ENCODE results near the gene PDCD11.
"Not testable (repeated sequence)": the region's sequence is repeated elsewhere in the genome, so short reads cannot be mapped to it uniquely, and the experiment has no call there.

Gene PDCD11

GRCh38 chr10:103476046-103476768 lies 79.8 kb downstream of the PDCD11 start:
- no peak for DNase-seq (ENCODE audit: low spot score)

DNA sequence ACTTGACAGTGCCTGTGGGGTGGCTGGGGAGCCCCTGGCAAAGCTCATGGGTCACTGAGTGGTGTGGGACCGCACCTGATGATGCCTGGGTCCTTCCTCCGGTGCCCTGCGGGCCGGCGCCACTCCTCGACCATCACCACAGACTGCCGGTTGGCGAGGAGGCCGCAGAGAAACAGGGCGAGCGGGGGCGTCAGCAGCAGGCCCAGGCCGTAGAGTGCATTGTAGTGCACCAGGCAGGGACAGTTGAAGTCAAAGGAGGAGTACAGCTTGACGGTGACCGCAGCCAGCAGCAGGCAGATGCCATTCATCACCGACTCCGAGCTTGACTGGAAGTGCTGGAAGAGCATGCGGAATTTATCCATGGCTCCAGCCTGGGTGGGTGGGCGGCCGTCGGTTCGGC lies 82.2 kb downstream of the PDCD11 start:
- no peak for DNase-seq (ENCODE audit: low spot score)

GRCh38 chr10:103479135-103479534 lies 82.7 kb downstream of the PDCD11 start, which contains the start of gene CALHM3:
TSS of gene CALHM3 (minus strand) at chr10:103479240. CDS start at chr10:103479032, 208 bp downstream.
- DNase-seq (ENCODE audit: low spot score), result no peak

GRCh38 chr10:103480521-103480920 lies 84.1 kb downstream of the PDCD11 start:
- no peak for DNase-seq (ENCODE audit: low spot score)

DNA sequence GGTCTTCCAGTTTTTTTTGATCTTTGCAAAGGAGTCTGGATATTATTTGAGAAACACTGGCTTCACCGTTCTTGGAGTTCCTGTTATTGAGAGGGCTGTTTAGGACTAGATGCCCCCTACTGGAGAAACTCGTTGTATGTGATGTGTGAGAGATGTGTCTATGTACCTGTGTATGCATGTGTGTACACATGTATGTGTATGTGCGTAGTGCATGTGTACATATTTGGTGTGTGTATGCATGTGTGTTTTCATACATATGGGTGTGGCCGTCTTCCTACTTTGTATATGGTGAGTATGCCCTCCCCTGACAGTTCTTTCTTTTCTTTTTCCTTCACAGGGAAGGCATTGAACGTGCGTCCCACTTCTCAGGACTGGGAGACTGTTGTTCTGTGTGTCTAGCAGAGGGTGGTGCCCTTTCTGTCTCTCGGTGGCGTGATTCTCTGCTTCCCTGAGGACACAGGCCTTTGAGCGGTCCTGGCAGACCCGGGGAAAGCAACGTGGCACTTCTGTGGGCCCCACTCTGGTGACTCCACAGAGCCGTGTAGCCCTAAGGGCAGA lies 85.6 kb downstream of the PDCD11 start:
- peak; percentile 51 for DNase-seq (ENCODE audit: low spot score)

- not testable (repeated sequence) for DNase-seq (ENCODE audit: low spot score)
Measured at GRCh38 chr10:103486635-103487409, 90.4 kb downstream of the PDCD11 start.

DNA sequence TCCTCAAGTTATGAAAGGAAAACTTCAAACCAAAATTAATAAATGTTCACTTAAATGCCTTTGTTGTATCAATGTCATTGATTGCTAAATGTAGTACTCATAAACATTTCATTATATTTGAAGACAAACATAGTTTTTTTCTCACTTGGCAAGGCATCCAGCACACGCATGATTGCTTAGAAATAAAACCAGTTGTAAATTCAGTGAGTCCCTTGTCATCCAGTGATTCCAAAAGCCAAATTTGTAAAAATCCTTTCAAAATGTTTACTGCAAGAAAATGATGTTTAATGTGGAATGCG lies 90.9 kb downstream of the PDCD11 start:
- DNase-seq (ENCODE audit: low spot score), result no peak

DNA sequence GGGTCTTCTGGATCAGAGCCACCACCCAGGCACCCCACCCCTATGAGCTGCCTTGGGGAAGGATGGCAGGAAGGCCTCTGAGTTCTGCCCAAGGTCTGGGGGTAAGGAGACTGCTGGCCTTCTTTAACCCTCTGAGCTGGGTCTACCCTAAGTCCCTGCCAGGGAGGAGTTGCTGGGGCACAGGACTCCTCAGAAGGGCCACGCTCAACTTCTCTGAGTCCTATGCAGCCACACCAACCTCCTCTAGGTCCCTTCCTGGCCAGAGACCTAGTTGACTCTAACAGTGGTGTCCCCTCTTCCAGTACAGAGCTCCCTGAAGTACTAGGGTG lies 94.5 kb downstream of the PDCD11 start:
- no peak for DNase-seq (ENCODE audit: low spot score)

DNA sequence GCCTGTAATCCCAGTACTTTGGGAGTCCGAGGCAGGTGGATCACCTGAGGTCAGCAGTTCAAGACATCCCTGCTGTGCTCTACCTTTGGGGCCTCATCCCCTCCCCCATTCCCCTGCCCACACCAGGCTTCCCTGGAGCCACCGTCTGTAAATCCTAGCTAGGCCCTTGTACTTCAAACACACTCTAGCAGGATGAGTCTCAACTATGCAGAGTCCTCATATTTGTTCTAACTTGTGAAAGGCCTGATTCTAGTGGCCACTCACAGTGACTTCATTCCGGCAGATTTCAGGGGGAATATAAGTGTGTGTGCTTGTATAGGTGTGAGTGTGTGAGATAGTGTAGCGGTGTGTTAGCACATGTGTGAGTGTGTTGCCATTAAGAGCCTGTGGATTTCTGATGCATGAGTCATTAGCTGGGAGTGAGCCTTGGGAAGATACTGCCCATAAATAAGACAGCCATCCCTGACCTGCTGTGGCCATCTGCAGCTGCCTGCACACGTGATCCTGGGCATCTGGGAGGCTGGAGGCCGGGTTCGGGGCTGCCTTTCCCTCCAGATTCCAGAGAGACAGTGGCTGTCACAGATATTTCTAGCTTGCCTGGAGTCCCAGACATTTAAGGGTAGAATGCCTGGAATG lies 95.4 kb downstream of the PDCD11 start:
- no peak for DNase-seq (ENCODE audit: low spot score)

- DNase-seq (ENCODE audit: low spot score), result no peak
Measured at GRCh38 chr10:103492655-103493261, 96.3 kb downstream of the PDCD11 start.

GRCh38 chr10:103493362-103493915 lies 97.0 kb downstream of the PDCD11 start, which contains the start of gene NEURL1:
TSS of gene NEURL1 (plus strand) at chr10:103493705. CDS start at chr10:103494388, 683 bp downstream.
- no peak for DNase-seq (ENCODE audit: low spot score)

GRCh38 chr10:103493916-103494877 lies 97.8 kb downstream of the PDCD11 start:
- DNase-seq (ENCODE audit: low spot score), result no peak

GRCh38 chr10:103495321-103495720 lies 98.9 kb downstream of the PDCD11 start:
- DNase-seq (ENCODE audit: low spot score), result no peak
